HG02852 (cell line): Measurements from ENCODE around the gene PRKN.

ENCODE experiments used
- ATAC-seq: cut with Tn5 transposase; IDR thresholded peaks from one replicate; pipeline ENCODE4 v1.9.1; 2021; ENCODE audit warnings: mild to moderate bottlenecking, moderate library complexity; ENCODE audit not compliant: unreplicated experiment

The PRKN gene

GRCh38 chr6:161701056-161701455, 1026.5 kb downstream of the PRKN start:
- no peak for ATAC-seq

- no peak for ATAC-seq
Measured at GRCh38 chr6:161696801-161697200, 1030.8 kb downstream of the PRKN start.

- no peak for ATAC-seq
Measured at GRCh38 chr6:161694995-161695394, 1032.6 kb downstream of the PRKN start.

GRCh38 chr6:161686655-161687054, 1040.9 kb downstream of the PRKN start:
- ATAC-seq = no peak

GRCh38 chr6:161684731-161685475, 1042.7 kb downstream of the PRKN start:
- ATAC-seq = no peak

- ATAC-seq = no peak
Measured at GRCh38 chr6:161683400-161683799, 1044.2 kb downstream of the PRKN start.

GRCh38 chr6:161682982-161683381, 1044.6 kb downstream of the PRKN start:
- no peak for ATAC-seq

GRCh38 chr6:161679980-161680538, 1047.5 kb downstream of the PRKN start:
- no peak for ATAC-seq

GRCh38 chr6:161677188-161677587, 1050.4 kb downstream of the PRKN start:
- no peak for ATAC-seq

- ATAC-seq = peak; percentile 70
Measured at GRCh38 chr6:161676586-161676985, 1051.0 kb downstream of the PRKN start.

- ATAC-seq = no peak
Measured at GRCh38 chr6:161674930-161675682, 1052.5 kb downstream of the PRKN start.

GRCh38 chr6:161673026-161673425, 1054.5 kb downstream of the PRKN start:
- ATAC-seq = no peak

GRCh38 chr6:161671117-161671516, 1056.4 kb downstream of the PRKN start:
- no peak for ATAC-seq

GRCh38 chr6:161668665-161669064, 1058.9 kb downstream of the PRKN start:
- ATAC-seq = no peak

GRCh38 chr6:161667957-161668356, 1059.6 kb downstream of the PRKN start:
- ATAC-seq = no peak

GRCh38 chr6:161663682-161664081, 1063.9 kb downstream of the PRKN start:
- ATAC-seq = no peak

- no peak for ATAC-seq
Measured at GRCh38 chr6:161660666-161661571, 1066.6 kb downstream of the PRKN start.

GRCh38 chr6:161658211-161658610, 1069.4 kb downstream of the PRKN start:
- ATAC-seq = no peak

- ATAC-seq = no peak
Measured at GRCh38 chr6:161654209-161654608, 1073.4 kb downstream of the PRKN start.

GRCh38 chr6:161651949-161652348, 1075.6 kb downstream of the PRKN start:
- ATAC-seq = no peak

- no peak for ATAC-seq
Measured at GRCh38 chr6:161649841-161650240, 1077.7 kb downstream of the PRKN start.
